Coronary artery (tissue), 2 donors: Measurements from ENCODE around the gene XPO6.

Source experiments
- DNase-seq: peaks from one replicate; pipeline ENCODE4 v3.0.0-alpha.2; 2017; ENCODE audit warnings: low spot score
- H3K27ac ChIP-seq, 2 donors: fragments of 200-600 bp; sonication (generic); one replicate each; pipeline ENCODE4 v1.5.1; 2016 to 2019
- H3K4me3 ChIP-seq: fragments of 200-600 bp; sonication (generic); 2 replicates; pipeline ENCODE4 v1.5.1; 2016; ENCODE audit warnings: mild to moderate bottlenecking, moderate library complexity
- CTCF ChIP-seq: fragments of 200-600 bp; sonication (generic); IDR thresholded peaks from one replicate; pipeline ENCODE4 v1.5.1; 2019; ENCODE audit warnings: antibody characterized with exemption

Gene XPO6

GRCh38 chr16:28110479-28110878 lies 101.3 kb downstream of the XPO6 start:
- no peak overlapping the region for H3K27ac ChIP-seq
- no peak for TF ChIP-seq CTCF

GRCh38 chr16:28110074-28110473 lies 101.7 kb downstream of the XPO6 start:
- TF ChIP-seq CTCF = no peak
- peak; percentile 28 for DNase-seq
- Histone ChIP-seq H3K4me3 (no peak overlapping the region), H3K27ac (no peak overlapping the region)

More at GRCh38 chr16:28110479-28110878, 101.3 kb downstream of the XPO6 start:
- DNase-seq = no peak
- H3K4me3 ChIP-seq = no peak overlapping the region

GRCh38 chr16:28108590-28109247 lies 103.0 kb downstream of the XPO6 start:
- DNase-seq = peak; percentile 45
- no peak for TF ChIP-seq CTCF
- H3K4me3 ChIP-seq = no peak overlapping the region
- no peak overlapping the region for H3K27ac ChIP-seq

GRCh38 chr16:28107232-28107631 lies 104.5 kb downstream of the XPO6 start:
- H3K27ac ChIP-seq = no peak overlapping the region
- TF ChIP-seq CTCF = no peak
- no peak overlapping the region for H3K4me3 ChIP-seq
- peak; percentile 29 for DNase-seq

GRCh38 chr16:28106467-28107215 lies 105.1 kb downstream of the XPO6 start:
- no peak for DNase-seq
- H3K4me3 ChIP-seq = no peak overlapping the region
- no peak overlapping the region for H3K27ac ChIP-seq
- TF ChIP-seq CTCF = no peak

GRCh38 chr16:28105954-28106353 lies 105.8 kb downstream of the XPO6 start:
- Histone ChIP-seq H3K4me3 (no peak overlapping the region), H3K27ac (no peak overlapping the region)
- DNase-seq = no peak
- TF ChIP-seq CTCF = no peak

- no peak for DNase-seq
- Histone ChIP-seq H3K27ac (no peak overlapping the region), H3K4me3 (no peak overlapping the region)
- no peak for TF ChIP-seq CTCF
These were observed 106.5 kb downstream of the XPO6 start for GRCh38 chr16:28105297-28105696.
